ENCODE data around the gene RDH11.
"Not testable (repeated sequence)": the region's sequence is repeated elsewhere in the genome, so short reads cannot be mapped to it uniquely, and the experiment has no call there.

Gene RDH11

GRCh38 chr14:67722293-67722692, 26.7 kb upstream of the RDH11 start:
- Histone ChIP-seq H3K36me3 (ENCODE audit: control insufficient read depth, insufficient read depth, low read length) (no peaks in the 10 kb centered on the region), H3K27ac (ENCODE audit: low read depth, low read length) (no peak overlapping the region), H3K27me3 (ENCODE audit: control insufficient read depth, insufficient read depth, low read length) (no peaks in the 10 kb centered on the region), H3K4me1 (ENCODE audit: control insufficient read depth, insufficient read depth, low read length) (no peaks in the 10 kb centered on the region), H3K9ac (ENCODE audit: low read length) (no peak overlapping the region), H3K4me3 (ENCODE audit: low read length) (no peak overlapping the region)

GRCh38 chr14:67721875-67722274, 26.3 kb upstream of the RDH11 start:
- Histone ChIP-seq H3K4me3 (ENCODE audit: low read length) (no peak overlapping the region), H3K4me1 (ENCODE audit: control insufficient read depth, insufficient read depth, low read length) (no peaks in the 10 kb centered on the region), H3K36me3 (ENCODE audit: control insufficient read depth, insufficient read depth, low read length) (no peaks in the 10 kb centered on the region), H3K27ac (ENCODE audit: low read depth, low read length) (no peak overlapping the region), H3K27me3 (ENCODE audit: control insufficient read depth, insufficient read depth, low read length) (no peaks in the 10 kb centered on the region), H3K9ac (ENCODE audit: low read length) (no peak overlapping the region)

GRCh38 chr14:67719866-67720265, 24.3 kb upstream of the RDH11 start:
- H3K4me1 ChIP-seq (ENCODE audit: control insufficient read depth, insufficient read depth, low read length) = no peaks in the 10 kb centered on the region
- no peak overlapping the region for H3K27ac ChIP-seq (ENCODE audit: low read depth, low read length)
- H3K36me3 ChIP-seq (ENCODE audit: control insufficient read depth, insufficient read depth, low read length) = no peaks in the 10 kb centered on the region
- H3K9ac ChIP-seq (ENCODE audit: low read length) = no peak overlapping the region
- H3K27me3 ChIP-seq (ENCODE audit: control insufficient read depth, insufficient read depth, low read length) = no peaks in the 10 kb centered on the region
- no peak overlapping the region for H3K4me3 ChIP-seq (ENCODE audit: low read length)

GRCh38 chr14:67719385-67719784, 23.8 kb upstream of the RDH11 start:
- not testable (repeated sequence) for H3K9ac ChIP-seq (ENCODE audit: low read length); H3K36me3 ChIP-seq (ENCODE audit: control insufficient read depth, insufficient read depth, low read length); H3K27ac ChIP-seq (ENCODE audit: low read depth, low read length); H3K27me3 ChIP-seq (ENCODE audit: control insufficient read depth, insufficient read depth, low read length); H3K4me1 ChIP-seq (ENCODE audit: control insufficient read depth, insufficient read depth, low read length); H3K4me3 ChIP-seq (ENCODE audit: low read length)

GRCh38 chr14:67718265-67718664, 22.7 kb upstream of the RDH11 start:
- Histone ChIP-seq H3K4me1 (ENCODE audit: control insufficient read depth, insufficient read depth, low read length) (no peaks in the 10 kb centered on the region), H3K27me3 (ENCODE audit: control insufficient read depth, insufficient read depth, low read length) (no peaks in the 10 kb centered on the region), H3K27ac (ENCODE audit: low read depth, low read length) (no peak overlapping the region), H3K4me3 (ENCODE audit: low read length) (no peak overlapping the region), H3K36me3 (ENCODE audit: control insufficient read depth, insufficient read depth, low read length) (no peaks in the 10 kb centered on the region), H3K9ac (ENCODE audit: low read length) (no peak overlapping the region)

GRCh38 chr14:67717048-67717447, 21.5 kb upstream of the RDH11 start:
- H3K4me1 ChIP-seq (ENCODE audit: control insufficient read depth, insufficient read depth, low read length) = no peaks in the 10 kb centered on the region
- no peak overlapping the region for H3K27ac ChIP-seq (ENCODE audit: low read depth, low read length)
- H3K4me3 ChIP-seq (ENCODE audit: low read length) = no peak overlapping the region
- H3K36me3 ChIP-seq (ENCODE audit: control insufficient read depth, insufficient read depth, low read length) = no peaks in the 10 kb centered on the region
- no peaks in the 10 kb centered on the region for H3K27me3 ChIP-seq (ENCODE audit: control insufficient read depth, insufficient read depth, low read length)
- H3K9ac ChIP-seq (ENCODE audit: low read length) = no peak overlapping the region

- Histone ChIP-seq H3K27me3 (ENCODE audit: control insufficient read depth, insufficient read depth, low read length) (no peaks in the 10 kb centered on the region), H3K9ac (ENCODE audit: low read length) (no peak overlapping the region), H3K4me3 (ENCODE audit: low read length) (no peak overlapping the region), H3K4me1 (ENCODE audit: control insufficient read depth, insufficient read depth, low read length) (no peaks in the 10 kb centered on the region), H3K36me3 (ENCODE audit: control insufficient read depth, insufficient read depth, low read length) (no peaks in the 10 kb centered on the region), H3K27ac (ENCODE audit: low read depth, low read length) (no peak overlapping the region)
Observed at GRCh38 chr14:67710209-67710608, 14.6 kb upstream of the RDH11 start.

GRCh38 chr14:67709796-67710195, 14.2 kb upstream of the RDH11 start:
- not testable (repeated sequence) for H3K4me3 ChIP-seq (ENCODE audit: low read length); H3K4me1 ChIP-seq (ENCODE audit: control insufficient read depth, insufficient read depth, low read length); H3K27ac ChIP-seq (ENCODE audit: low read depth, low read length); H3K9ac ChIP-seq (ENCODE audit: low read length); H3K36me3 ChIP-seq (ENCODE audit: control insufficient read depth, insufficient read depth, low read length); H3K27me3 ChIP-seq (ENCODE audit: control insufficient read depth, insufficient read depth, low read length)

- not testable (repeated sequence) for H3K4me3 ChIP-seq (ENCODE audit: low read length)
Observed at GRCh38 chr14:67709346-67709745, 13.8 kb upstream of the RDH11 start.

GRCh38 chr14:67705211-67705610, 9.6 kb upstream of the RDH11 start:
- Histone ChIP-seq H3K4me3 (ENCODE audit: low read length) (no peak overlapping the region), H3K9ac (ENCODE audit: low read length) (no peak overlapping the region), H3K36me3 (ENCODE audit: control insufficient read depth, insufficient read depth, low read length) (no peaks in the 10 kb centered on the region), H3K27ac (ENCODE audit: low read depth, low read length) (no peak overlapping the region), H3K27me3 (ENCODE audit: control insufficient read depth, insufficient read depth, low read length) (no peaks in the 10 kb centered on the region), H3K4me1 (ENCODE audit: control insufficient read depth, insufficient read depth, low read length) (no peaks in the 10 kb centered on the region)

More at GRCh38 chr14:67709346-67709745, 13.8 kb upstream of the RDH11 start:
- H3K36me3 ChIP-seq (ENCODE audit: control insufficient read depth, insufficient read depth, low read length); H3K4me1 ChIP-seq (ENCODE audit: control insufficient read depth, insufficient read depth, low read length); H3K27ac ChIP-seq (ENCODE audit: low read depth, low read length); H3K27me3 ChIP-seq (ENCODE audit: control insufficient read depth, insufficient read depth, low read length); H3K9ac ChIP-seq (ENCODE audit: low read length): not testable (repeated sequence)

- no peak overlapping the region for H3K27ac ChIP-seq (ENCODE audit: low read depth, low read length)
- no peaks in the 10 kb centered on the region for H3K27me3 ChIP-seq (ENCODE audit: control insufficient read depth, insufficient read depth, low read length)
- no peak overlapping the region for H3K9ac ChIP-seq (ENCODE audit: low read length)
- H3K4me1 ChIP-seq (ENCODE audit: control insufficient read depth, insufficient read depth, low read length) = no peaks in the 10 kb centered on the region
- H3K36me3 ChIP-seq (ENCODE audit: control insufficient read depth, insufficient read depth, low read length) = no peaks in the 10 kb centered on the region
- no peak overlapping the region for H3K4me3 ChIP-seq (ENCODE audit: low read length)
Observed at GRCh38 chr14:67704484-67705089, 9.0 kb upstream of the RDH11 start.

GRCh38 chr14:67703997-67704396, 8.4 kb upstream of the RDH11 start:
- Histone ChIP-seq H3K27ac (ENCODE audit: low read depth, low read length) (no peak overlapping the region), H3K9ac (ENCODE audit: low read length) (no peak overlapping the region), H3K4me3 (ENCODE audit: low read length) (no peak overlapping the region), H3K4me1 (ENCODE audit: control insufficient read depth, insufficient read depth, low read length) (no peaks in the 10 kb centered on the region), H3K36me3 (ENCODE audit: control insufficient read depth, insufficient read depth, low read length) (no peaks in the 10 kb centered on the region), H3K27me3 (ENCODE audit: control insufficient read depth, insufficient read depth, low read length) (no peaks in the 10 kb centered on the region)

GRCh38 chr14:67701492-67701891, 5.9 kb upstream of the RDH11 start, which contains the start of gene RDH12:
RDH12 (plus strand) TSS chr14:67701886; CDS start chr14:67722643, 20,757 bp downstream.
- H3K36me3 ChIP-seq (ENCODE audit: control insufficient read depth, insufficient read depth, low read length); H3K27ac ChIP-seq (ENCODE audit: low read depth, low read length); H3K9ac ChIP-seq (ENCODE audit: low read length); H3K4me1 ChIP-seq (ENCODE audit: control insufficient read depth, insufficient read depth, low read length); H3K4me3 ChIP-seq (ENCODE audit: low read length); H3K27me3 ChIP-seq (ENCODE audit: control insufficient read depth, insufficient read depth, low read length): not testable (repeated sequence)

Measured in rectal smooth muscle tissue (tissue), 1 donor.